NCI-H1105 treated with DMSO at 0.1 percent for 48 hours (cell line): ENCODE data around the gene OPN4.
A peak's percentile ranks its signal among the peaks of the same experiment; 100 is the strongest.

Experiments used
- DNase-seq: peaks from one replicate; lab custom pipeline; 2025; lab: John Stamatoyannopoulos, UW

Gene OPN4

DNA sequence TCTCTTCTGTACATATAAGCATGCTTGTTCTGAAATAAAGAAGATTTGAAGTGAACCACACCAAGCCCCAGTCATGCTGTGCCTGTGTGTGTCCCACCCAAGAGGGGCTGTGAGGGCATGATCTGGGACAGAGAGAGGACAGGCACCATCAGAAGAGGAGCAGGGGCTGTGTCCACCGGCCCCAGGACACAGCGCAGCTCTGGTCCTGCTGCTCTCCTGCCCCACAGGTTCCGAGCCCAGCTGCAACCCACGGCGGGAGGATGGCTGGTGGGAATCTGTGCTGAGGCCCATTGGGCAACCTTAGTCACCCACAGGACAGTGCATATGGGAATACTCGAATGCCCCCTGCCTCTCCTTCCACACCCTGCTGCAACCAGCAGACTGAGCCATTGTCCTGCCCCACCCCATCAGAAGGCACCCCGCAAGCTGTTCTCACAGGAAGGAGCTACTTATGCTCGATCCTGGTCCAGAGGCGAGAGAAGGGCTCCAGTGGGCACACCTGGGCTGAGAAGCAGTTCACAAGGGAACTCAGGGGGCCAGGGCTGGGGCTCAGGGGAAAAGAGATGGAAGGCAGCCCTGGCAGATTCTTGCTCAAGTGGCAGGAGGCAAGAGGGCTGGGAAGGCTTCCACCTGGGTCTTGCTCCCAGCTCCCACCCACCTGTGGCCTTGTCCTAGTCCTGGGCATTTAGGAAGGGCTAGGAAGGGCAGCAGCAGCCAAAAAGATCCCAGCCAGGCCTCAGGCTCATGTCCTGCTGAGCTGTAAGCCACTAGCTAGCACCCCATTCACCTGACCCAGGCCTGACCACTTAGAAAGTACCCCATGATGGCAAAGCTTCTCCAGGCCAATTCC lies 45.9 kb downstream of the OPN4 start:
- DNase-seq, result no peak

DNA sequence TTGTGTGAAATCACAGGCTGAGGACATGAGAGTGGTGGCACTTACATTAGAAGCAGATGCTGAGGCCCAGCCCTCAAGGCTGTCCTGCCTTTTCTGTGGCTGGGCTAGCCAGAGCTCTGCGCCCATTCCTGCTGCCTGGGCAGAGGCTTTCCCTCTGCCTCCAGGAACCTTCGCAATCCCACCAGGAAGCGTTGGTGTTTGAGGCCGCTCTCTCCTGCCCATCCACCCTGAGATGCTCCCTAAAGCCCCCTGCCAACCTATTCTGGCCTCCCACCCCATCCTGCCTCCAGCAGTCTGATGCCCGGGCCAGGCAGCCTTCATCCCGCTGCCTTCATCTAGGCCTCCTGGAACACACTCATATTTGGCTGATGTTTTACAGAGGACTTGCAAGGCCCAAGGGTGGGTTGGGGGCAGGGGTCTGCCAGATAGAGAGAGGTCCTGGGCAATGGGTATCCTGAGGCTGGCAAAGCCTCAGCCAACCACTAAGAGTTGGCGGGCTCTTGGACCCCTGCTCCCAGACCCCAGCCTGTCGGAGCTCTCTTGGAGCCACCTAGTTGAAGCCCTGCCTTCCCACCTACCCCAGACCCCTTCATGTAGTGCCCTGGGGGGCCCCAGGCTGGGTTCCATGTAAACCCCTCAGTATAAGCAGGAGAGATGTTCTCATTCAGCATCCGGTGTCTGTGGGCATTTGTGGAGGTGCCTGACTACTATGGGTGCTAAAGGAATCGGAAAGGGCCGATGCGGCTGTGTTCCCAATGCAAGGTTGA lies 46.7 kb downstream of the OPN4 start:
- no peak for DNase-seq

DNA sequence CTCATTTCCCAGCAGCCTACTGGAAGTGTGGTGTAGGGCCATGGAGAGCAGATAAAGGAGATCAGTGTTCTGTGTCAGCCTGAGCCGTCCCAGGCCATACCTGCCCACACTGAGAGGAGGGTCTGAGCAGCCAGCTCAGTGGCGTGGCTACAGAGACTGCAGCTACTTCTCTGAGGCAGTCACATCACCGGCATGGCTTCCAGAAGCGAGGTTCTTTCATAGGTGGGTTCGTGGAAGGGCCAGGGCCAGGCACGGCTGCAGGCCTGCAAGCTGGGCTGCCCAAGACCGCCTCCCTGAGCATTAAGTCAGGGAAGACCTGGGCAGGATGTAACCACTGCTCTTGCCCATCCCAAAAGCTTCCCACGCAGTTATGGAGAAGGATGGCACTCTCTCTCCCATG lies 48.8 kb downstream of the OPN4 start:
- DNase-seq, result no peak

DNA sequence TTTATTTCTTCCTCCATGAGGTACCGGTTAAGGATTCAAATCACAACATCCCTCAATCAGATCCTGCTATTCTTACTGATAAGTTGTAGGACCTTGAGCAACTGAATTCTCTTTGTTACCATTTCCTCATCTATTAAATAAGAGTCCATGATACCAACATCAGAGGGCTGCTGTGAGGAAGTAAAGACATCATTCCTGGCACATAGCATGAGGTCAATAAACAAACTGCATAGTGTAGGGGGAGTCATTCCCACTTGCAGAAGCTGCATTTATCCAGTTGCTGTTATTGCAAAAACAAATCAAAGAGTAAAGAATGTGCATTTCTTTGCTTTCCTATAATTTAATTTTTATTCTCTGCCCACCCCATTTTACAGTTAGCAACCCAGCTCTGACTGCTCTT lies 50.8 kb downstream of the OPN4 start:
- no peak for DNase-seq

DNA sequence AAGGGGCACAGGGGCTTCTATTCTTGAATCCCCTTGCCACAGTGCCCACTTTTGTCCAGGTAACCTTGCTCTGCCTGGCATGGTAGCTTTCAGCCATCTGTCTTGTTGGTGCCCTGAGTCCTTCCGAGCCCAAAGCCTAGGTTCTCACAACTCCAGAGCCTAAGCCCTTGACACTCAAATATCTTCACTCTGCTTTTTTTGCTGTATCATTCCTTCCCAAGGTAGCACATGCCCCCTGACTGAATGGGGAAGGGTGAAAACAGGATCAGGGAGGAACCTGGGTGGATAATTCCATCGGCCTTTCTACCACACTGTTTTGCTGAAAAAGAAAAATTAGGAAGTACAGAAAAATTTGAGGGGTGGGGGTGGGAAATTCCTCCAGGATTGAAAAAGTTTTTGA lies 51.6 kb downstream of the OPN4 start:
- DNase-seq, result no peak

DNA sequence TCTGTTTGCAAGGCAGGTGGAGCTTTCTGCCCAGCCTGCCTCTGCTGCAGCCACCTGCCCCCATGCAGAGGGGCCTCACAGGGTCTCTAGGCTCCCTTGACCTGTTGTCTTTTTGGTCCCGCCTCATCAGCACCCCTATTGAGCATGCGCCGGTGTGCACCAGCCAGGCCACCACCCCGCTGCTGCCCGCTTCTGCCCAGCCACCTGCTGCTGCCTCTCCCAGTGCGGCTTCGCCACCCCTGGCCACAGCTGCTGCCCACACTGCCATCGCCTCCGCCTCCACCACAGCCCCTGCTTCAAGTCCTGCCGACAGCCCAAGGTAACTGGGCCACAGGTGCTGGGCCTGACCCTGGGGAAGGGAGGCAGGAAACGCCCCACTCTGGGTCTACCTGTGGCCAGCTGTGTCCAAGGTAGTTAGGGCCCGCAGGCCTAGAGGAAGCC lies 52.1 kb downstream of the OPN4 start:
- no peak for DNase-seq

DNA sequence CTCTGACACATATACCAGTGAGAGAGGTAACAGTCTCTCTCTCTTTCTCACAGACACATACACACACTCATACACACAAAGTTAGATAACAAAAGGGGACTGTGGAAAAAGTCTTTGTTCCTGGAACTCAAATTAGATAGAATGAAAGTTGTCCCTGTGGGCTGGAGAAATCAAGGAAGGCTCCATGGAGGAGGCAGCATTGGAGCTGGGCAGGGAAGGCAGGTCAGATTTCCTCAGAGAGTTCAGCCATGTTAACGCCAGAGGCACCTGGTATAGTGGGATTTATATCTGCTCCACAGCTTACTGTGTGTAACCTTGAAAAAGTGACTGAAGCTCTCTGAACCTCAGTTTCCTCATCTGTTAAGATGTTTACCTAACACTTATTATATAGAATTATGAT lies 52.6 kb downstream of the OPN4 start:
- DNase-seq, result no peak

DNA sequence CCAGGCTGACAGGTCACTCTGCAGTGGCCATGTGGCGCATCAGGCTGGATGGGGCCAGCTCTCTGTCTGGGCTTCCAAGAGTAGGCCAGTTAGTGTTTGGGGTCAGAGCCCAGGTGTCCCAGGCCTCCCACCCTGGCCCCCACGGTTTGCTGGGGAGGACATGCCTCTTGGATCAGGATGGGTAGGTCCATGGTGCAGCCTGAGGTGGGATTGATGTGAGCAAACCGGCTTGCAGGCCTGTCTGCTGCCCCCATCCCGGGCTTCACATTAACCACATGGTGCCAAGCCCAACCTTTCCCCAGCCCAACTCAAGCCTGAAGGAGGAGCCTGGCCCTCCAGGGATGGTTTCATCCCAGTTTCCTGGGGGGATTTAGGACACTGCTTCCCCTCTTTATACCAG lies 53.2 kb downstream of the OPN4 start:
- DNase-seq, result no peak

DNA sequence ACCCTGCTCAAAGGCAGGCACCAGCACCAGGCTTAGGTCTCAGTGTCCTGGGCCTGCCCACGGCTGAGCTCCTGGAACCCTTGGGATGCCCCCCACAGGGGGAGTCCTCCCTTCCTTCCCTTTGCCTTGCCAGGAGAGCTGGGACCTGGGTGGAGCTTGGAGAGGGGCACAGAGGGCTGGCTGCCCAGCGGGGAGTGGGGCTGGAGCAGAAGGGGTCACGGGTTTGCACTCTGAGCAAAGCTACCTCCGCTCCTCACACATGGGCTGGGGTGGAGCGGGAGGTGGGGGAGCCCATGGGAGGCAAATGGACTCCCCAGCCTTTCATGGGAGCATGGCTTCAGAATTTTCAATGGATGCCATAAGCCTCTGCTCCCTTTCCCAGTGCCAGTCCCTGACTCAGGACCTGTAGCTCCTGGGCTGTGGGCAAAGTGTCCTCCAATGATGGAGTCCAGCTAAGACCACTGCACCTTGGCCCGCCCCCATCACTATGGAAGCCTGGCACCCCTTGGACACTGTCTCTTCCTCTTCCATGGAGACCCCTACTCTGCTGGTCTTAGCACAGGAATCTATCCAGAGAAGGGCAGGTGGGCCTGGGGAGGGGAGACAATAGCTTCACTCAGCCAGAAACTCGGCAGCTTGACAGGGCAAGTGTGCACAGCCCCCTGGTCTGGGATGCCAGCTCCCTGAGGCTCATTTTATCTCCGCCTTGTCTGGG lies 53.9 kb downstream of the OPN4 start:
- DNase-seq, result no peak

DNA sequence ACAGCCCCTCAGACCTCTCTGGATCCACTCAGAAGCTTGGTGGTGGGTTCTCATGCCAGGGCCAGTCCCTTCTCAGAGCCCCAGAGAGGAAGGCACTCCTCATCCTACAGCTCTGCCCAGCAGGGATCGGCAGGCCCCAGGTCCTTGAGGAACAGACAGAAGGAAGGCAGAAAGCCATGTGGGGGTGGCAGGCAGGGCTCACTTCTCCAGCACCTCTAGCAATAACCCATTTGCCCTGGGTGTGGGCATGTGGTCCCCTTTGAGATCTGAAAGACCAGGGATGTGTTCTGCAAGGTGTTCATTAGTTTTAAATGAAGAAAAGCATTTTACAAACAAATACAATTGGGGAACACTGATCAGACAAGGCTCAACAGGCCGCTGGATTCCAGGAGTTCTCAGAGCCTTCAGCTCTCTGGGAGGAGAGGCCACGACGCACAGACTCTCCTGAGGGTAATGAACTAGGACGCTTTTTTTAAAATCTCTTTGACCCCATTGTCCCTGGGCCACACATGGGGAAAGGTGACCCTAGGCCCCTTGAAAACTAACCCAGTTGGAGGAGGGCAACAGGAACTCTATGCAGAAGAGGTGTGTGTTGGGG lies 54.5 kb downstream of the OPN4 start:
- DNase-seq, result no peak

DNA sequence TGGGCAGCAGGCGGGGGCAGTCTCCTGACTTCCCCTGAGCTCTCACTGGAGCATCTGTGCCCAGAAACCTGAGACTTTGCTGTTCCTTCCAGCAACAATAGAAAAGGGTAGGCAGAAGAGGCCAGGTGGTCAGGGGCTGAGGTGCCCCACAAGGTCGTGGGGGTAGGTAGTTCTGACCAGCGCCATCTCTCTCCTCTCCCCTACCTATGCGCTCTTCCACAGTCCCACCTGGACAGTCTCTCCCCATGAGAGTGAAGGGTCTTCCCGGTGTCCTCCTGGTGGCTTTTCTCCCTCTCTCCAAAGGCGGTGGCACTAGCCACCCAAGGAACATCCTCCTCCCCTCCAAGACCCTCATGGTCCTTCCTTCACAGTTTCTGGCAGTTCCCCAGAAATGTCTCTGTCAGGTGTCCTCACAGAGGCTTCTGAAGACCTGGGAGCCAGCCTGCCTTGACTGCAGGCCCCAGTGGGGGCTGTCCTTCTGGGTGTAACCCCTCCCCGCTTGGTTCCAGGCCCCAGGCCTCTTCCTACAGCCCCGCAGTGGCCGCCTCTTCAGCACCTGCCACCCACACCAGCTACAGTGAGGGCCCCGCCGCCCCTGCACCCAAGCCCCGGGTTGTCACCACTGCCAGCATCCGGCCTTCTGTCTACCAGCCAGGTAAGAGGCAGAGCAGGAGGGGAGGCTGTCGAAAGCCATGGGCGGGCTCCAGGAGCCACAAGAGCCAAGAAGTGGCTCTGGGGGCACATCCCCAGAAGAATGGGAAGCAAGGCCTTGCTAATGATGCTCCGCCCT lies 55.2 kb downstream of the OPN4 start:
- DNase-seq, result no peak

DNA sequence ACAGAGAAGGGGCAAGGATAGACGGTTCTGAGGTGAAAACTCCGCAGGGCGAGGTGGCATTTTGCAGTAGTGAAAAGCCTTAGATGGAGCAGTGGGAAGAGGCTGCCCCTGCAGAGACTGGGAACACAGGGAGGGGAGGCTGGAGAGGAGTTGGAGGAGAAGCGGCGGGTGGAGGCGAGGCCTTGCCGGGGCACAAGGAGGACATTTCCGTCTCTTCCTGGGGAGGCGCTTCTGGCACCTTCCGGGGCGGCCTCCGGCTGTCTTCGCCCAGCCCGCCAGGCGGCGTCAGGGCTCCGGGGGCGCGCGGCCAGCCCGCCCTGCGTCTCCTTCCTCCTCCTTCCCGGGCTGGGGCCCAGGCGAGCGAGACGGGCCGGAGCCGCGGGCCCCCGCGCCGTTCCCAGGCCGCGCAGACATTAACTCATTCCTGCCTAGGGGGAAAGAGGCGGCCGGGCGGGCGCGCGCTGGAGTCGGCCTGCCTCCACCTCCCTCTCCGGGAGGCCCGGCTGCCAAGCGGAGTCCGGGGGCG lies 56.7 kb downstream of the OPN4 start:
- peak; percentile 61 for DNase-seq

DNA sequence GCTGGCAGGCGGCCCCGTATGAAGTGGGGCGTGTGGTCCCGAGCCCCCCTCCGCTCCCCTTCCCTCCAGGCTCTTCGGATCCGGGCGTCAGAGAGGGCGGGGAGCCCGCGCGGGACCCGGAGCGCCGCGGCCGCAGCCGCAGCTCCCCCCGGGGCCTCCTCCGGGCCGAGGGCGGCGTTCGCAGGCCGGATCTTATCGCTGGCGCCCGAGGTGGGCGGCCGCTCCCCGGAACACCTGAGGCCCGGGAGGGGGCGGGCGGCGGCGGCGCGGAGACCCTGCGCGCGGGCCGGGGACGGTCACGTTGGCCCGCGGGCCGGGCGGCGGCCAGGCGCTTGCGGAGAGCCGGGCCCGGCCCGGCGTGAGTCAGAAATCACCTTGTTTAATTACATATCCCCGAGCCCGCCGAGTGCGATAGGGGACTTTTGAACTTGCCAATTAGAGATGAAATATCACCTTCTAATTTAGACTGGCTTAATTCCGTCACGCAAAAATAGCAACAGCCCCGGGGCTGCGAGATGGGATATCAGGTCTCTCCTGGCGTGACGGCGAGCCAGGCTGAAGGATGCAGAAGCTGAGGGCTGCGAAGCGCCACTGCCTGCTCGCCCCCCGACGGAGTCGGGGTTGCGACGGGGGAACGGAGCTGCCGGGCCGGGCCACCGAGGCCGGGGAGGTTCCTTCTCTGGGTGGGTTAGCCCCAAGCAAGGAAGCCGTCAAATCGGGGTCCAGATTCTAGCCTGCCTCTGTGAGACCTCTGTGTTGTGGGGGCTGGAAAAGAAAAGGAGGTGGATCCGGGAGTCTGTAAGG lies 57.4 kb downstream of the OPN4 start:
- DNase-seq, result peak; percentile 33

DNA sequence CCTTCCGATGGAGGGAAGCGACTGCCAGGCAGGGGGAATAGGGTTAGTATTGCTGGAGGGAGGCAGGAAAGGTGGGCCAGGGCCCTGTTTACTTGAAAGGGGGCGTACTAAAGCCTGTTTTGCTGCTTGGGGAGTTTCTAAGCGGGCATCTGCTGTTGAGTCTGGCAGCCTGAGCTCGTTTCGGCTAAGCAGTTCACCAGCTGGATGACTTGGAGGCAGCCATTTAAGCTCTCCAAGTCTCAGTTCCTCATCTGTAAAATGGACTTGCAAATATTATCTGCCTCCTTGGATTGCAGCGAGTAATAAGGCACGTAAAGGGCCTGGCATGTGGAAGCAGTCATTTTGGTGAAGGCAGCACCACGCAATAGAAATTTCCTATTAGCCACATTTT lies 58.0 kb downstream of the OPN4 start:
- DNase-seq, result peak; percentile 19

DNA sequence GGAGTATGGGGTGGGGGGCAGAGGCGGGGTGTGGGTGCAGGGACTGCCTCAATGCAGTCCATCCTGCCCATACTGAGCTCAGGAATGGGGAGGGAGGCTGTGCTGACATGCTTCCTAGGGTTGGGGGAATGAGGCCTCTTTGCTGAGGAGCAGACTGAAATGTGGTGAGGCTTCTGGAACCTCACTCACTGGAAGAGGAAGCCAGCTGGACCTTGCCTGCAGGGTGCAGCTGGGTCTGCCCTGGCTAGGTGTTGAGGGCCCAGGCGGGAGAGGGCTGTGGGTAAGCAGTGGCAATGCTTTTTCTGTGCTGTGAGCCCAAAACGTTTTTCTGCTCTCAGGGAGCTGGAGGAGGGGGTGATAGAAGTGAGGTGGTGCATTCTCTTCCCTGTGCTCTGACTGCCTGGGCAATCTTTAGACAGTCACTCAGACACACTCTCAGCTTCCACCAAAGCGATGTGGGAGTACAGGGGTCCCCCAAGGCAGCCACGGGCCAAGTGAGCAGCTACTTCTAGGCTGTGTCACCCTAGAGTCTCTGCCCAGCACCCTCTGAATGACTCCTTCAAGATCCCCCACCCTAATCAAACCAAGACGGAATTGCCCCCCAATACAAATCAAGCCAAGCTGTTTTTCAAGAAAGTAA lies 60.9 kb downstream of the OPN4 start:
- no peak for DNase-seq

DNA sequence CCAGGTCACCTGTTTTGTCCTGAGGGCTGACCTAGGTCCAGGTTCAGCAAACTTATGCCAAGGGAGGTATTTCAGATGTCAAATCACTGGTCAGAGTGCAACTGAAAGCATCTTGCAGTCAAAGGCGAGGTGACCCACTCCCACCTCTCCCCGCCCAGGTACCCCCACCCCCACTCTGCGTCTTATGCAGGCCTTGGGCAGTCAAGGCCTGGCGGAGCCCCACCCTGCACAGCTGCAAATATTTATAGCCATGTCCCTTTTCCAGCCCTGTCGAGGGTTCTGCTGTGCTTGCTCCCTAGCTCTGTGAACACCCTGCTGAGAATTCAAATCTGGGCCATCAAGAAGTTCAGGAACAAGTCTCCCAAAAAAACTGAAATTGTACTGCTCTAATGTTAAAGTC lies 61.5 kb downstream of the OPN4 start:
- DNase-seq, result no peak
